GM10248 (cell line): ENCODE data around the gene SGCB.
A peak's percentile ranks its signal among the peaks of the same experiment; 100 is the strongest.
"Not testable (repeated sequence)": the region's sequence is repeated elsewhere in the genome, so short reads cannot be mapped to it uniquely, and the experiment has no call there.

Experiments used
- CTCF ChIA-PET: fragments of 300-600 bp; sonication (Branson Sonifier 250); formaldehyde crosslinking; extraction: SDS; loops from one replicate; lab custom pipeline; 2021; ENCODE audit warnings: antibody characterized with exemption; lab: Yijun Ruan, JAX
- POLR2A ChIA-PET: fragments of 350-650 bp; sonication (Branson Sonifier 250); formaldehyde crosslinking; extraction: SDS; loops from one replicate; lab custom pipeline; 2020; ENCODE audit warnings: antibody characterized with exemption; lab: Yijun Ruan, JAX
- DNase-seq: peaks from one replicate; pipeline ENCODE4 v3.0.0; 2012; ENCODE audit errors: extremely low spot score
- TF ChIP-seq, protein P1 (sequence below): IDR thresholded peaks from 2 replicates; pipeline ENCODE4 v1.5.1; 2012; ENCODE audit warnings: mild to moderate bottlenecking, low read depth; ENCODE audit errors: extremely low read depth, missing control alignments, control extremely low read depth

The SGCB gene, protein sequence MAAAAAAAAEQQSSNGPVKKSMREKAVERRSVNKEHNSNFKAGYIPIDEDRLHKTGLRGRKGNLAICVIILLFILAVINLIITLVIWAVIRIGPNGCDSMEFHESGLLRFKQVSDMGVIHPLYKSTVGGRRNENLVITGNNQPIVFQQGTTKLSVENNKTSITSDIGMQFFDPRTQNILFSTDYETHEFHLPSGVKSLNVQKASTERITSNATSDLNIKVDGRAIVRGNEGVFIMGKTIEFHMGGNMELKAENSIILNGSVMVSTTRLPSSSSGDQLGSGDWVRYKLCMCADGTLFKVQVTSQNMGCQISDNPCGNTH

GRCh38 chr4:52038103-52038912 is at the start of gene SGCB:
TSS of gene SGCB (minus strand) at chr4:52038299. CDS start at chr4:52038259, 40 bp downstream.
- peak; percentile 80 for DNase-seq
- TF ChIP-seq, protein P1, sequence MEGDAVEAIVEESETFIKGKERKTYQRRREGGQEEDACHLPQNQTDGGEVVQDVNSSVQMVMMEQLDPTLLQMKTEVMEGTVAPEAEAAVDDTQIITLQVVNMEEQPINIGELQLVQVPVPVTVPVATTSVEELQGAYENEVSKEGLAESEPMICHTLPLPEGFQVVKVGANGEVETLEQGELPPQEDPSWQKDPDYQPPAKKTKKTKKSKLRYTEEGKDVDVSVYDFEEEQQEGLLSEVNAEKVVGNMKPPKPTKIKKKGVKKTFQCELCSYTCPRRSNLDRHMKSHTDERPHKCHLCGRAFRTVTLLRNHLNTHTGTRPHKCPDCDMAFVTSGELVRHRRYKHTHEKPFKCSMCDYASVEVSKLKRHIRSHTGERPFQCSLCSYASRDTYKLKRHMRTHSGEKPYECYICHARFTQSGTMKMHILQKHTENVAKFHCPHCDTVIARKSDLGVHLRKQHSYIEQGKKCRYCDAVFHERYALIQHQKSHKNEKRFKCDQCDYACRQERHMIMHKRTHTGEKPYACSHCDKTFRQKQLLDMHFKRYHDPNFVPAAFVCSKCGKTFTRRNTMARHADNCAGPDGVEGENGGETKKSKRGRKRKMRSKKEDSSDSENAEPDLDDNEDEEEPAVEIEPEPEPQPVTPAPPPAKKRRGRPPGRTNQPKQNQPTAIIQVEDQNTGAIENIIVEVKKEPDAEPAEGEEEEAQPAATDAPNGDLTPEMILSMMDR, result no peak
- ChIA-PET POLR2A (no interaction called here), CTCF (interaction anchor here (1.0 to 1.7 kb wide), 4 partner anchors 10 to 207 kb away, joined by 3 to 8 read pairs (median 4); no protein-coding TSS in a partner anchor)

DNA sequence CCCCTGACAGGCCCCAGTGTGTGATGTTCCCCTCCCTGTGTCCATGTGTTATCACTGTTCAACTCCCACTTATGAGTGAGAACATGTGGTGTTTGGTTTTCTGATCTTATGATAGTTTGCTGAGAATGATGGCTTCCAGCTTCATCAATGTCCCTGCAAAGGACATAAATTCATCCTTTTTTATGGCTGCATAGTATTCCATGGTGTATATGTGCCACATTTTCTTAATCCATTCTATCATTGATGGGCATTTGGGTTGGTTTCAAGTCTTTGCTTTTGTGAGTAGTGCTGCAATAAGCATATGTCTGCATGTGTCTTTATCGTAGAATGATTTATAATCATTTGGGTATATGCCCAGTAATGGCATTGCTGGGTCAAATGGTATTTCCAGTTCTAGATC is 48.3 kb upstream of the SGCB start:
- CTCF ChIA-PET, DNase-seq, POLR2A ChIA-PET: not testable (repeated sequence)

GRCh38 chr4:52081216-52081615 is 43.1 kb upstream of the SGCB start:
- DNase-seq, result no peak
- ChIA-PET CTCF (no interaction called here), POLR2A (no interaction called here)
- TF ChIP-seq, protein P1, result no peak

- CTCF ChIA-PET, result no interaction called here
- POLR2A ChIA-PET, result no interaction called here
- TF ChIP-seq, protein P1, result no peak
- DNase-seq, result no peak
These were observed 41.6 kb upstream of the SGCB start for GRCh38 chr4:52079659-52080058.

DNA sequence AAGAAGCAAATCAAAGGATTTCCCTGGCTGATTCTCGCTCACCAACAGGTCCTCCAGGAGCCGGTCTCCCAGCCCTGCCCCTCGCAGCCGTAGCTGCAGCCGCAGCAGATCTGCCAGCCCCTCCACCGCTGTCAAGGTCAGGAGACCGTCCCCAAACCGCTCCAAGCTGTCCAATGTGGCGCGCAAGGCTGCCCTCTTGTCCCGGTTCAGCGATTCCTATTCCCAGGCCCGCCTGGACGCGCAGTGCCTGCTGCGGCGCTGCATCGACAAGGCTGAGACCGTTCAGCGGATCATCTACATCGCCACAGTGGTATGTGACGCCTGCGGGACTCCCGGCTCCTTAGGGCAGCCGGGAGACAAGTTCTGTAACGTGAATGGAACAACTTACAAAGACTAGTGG is 38.6 kb upstream of the SGCB start:
- POLR2A ChIA-PET, result no interaction called here
- DNase-seq, result no peak
- CTCF ChIA-PET, result no interaction called here
- TF ChIP-seq, protein P1, result no peak

DNA sequence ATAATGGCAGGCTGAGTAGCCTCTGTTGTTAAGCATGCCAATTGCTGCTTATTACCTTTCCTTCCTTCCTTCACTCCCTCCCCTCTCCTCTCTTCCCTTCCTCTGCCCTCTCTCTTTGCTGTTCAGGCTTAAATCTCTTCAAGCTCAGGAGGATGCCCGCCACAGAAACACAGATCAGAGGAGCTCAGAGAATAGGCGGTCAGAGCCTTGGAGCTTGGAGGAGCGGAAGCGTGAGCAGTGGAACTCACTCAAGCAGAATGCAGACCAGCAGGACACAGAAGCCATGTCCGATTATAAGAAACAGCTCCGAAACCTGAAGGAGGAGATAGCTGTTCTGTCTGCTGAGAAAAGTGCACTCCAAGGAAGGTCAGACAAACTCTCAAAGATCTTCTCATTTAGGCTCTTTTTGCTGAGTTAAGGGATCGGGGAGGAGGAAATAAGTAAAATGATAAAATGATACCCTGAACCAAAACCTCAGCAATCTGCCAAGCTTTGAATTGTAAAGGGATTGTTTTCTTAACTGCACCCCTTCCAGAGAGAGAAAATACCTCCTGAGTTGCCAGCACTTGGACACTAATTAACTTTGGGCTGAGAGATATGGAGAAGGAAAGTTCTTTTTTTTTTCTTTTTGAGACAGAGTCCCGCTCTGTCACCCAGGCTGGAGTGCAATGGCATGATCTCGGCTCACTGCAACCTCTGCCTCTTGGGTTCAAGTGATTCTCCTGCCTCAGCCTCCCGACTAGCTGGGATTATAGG is 33.9 kb upstream of the SGCB start:
- ChIA-PET POLR2A (no interaction called here), CTCF (no interaction called here)
- DNase-seq, result no peak
- TF ChIP-seq, protein P1, result no peak

DNA sequence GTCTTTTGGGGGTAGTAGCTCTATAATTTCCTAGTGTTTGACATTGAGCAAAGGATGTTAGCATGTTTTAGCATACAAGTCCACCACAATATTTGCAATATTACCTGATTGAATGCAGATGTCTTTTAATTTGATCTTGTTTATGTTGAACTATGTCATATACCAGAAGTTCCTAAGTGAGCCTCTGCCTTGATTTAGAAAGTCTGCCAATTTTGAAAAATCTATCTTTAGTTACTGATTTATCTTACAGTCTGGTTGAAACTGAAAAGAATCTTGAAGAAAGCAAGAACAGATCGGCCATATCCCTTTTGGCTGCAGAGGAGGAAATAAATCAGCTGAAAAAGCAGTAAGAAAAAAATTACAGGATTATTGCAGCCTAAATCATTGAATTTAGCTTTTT is 31.5 kb upstream of the SGCB start:
- TF ChIP-seq, protein P1, result no peak
- DNase-seq, result no peak
- POLR2A ChIA-PET, result no interaction called here
- CTCF ChIA-PET, result no interaction called here
